GM18858 (cell line): ENCODE data around the gene CALCA.
"Not testable (repeated sequence)": the region's sequence is repeated elsewhere in the genome, so short reads cannot be mapped to it uniquely, and the experiment has no call there.

ENCODE experiments used
- ATAC-seq: cut with Tn5 transposase; IDR thresholded peaks from one replicate; pipeline ENCODE4 v1.9.1; 2021; ENCODE audit not compliant: unreplicated experiment

The CALCA gene, protein sequence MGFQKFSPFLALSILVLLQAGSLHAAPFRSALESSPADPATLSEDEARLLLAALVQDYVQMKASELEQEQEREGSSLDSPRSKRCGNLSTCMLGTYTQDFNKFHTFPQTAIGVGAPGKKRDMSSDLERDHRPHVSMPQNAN

DNA sequence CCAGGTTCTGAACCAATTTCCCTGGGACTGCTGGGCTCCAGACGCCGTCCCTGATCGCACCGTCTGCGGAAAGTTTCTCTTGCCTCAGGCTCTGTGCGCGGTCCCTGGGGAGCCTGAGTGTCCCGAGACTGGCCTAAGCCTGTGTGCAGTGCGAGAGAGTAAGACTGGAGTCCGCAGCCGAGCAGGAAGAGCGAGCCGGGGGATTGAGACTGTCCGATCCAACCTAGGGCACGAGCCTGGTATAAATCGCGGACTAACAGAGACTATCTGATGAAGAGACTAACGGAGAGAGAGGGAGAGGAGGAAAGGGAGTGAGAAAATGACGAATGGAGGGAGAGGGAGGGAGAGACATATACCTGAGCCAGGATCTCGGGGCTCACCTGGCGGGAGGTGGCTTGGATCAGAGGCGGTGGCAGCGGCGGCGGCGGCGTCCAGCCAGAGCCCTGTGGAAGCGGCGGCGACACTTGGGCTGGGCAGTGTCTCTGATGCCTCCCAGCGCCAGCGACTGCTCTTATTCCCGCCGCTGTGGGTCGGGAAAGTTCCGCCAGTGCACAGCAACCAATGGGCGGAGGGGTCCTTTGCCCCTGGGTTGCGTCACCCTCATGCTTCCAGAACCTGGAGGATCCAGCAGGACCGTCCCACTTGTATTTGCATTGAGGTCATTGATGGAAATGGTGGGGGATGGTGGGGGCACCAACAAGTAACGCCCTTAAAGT is at the start of gene CALCA:
TSS of gene CALCA (minus strand) at position 487 of the 716 bp plus-strand sequence. CDS start 1,159 bp downstream, outside the sequence.
- ATAC-seq, result no peak

DNA sequence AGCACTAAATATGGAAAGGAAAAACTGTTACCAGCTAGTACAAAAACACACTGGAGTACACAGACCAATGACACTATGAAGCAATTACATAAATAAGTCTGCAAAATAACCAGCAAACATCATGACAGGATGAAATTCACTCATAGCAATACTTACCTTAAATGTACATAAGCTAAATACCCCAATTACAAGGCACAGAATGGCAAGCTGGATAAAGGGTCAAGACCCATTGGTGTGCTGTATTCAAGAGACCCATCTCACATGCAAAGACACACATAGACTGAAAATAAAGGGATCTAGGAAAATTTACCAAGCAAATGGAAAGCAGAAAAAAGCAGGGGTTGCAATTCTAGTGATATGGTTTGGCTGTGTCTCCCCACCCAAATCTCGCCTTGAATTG is 44.0 kb upstream of the CALCA start:
- no peak for ATAC-seq

DNA sequence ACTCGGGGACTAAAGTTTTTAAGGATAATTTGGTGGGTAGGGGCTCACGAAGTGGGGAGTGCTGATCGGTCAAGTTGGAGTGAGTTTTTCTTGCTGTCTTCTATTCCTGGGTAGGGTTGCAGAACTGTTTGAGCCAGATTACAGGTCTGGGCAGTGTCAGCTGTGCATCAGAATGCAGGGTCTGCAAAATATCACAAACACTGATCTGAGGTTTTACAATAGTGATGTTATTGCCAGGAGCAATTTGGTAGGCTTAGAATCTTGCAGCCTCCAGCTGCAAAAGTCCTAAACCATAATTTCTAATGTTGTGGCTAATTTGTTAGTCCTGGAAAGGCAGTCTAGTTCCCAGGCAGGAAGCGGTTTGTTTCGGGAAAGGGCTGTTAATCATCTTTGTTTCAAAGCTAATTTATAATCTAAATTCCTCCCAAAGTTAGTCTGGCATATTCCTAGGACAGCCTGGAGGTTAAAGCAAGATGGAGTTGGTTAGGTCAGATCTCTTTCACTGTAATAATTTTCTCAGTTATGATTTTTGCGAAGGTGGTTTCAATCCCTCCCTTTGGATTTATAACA is 39.7 kb upstream of the CALCA start:
- ATAC-seq, result no peak

DNA sequence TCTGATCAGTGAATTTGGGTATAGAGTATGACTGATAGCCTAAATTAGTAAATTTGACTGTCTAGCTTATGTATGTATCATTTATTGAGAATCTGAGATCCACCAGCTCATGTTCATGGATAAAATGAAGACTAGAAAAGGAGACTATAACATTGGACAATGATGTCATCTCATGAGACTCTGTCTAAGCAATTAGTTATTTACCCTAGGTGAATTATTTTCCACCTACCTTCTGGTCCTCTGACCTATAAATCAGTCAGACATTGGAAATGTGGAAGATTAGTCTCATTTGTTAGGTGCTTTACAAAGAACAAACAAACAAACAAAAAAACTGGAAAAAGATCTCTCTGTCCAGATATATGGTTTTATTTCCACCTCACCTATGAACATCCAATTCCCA is 38.7 kb upstream of the CALCA start:
- ATAC-seq, result no peak

DNA sequence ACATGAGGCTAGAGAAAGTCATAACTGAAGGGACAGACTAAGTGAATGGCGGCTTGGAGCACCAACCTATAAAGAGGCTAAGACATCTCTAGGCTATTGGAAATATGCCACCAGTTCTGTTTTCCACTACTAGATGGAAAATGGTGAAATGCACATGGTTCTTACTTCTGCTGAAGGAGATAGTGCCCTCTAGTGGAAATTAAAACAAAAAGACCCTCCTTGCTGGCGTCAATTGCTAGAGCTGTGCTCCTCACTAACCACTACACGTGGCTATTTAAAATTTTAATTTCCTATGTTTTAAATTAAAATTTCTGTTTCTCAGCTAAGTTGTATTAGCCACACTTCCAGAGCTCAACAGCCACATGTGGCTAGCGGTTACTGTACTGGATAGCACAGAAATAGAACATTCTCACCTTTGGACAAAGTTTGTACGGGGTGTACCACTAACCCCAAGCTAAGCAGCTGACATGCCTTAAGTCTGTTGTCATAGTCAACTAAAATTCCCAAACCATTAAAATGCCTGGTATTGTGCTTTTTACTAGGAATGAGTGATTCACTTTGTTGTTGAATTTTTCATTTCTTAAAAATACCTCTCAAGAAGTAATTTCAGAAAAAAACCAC is 34.1 kb upstream of the CALCA start:
- ATAC-seq, result no peak

DNA sequence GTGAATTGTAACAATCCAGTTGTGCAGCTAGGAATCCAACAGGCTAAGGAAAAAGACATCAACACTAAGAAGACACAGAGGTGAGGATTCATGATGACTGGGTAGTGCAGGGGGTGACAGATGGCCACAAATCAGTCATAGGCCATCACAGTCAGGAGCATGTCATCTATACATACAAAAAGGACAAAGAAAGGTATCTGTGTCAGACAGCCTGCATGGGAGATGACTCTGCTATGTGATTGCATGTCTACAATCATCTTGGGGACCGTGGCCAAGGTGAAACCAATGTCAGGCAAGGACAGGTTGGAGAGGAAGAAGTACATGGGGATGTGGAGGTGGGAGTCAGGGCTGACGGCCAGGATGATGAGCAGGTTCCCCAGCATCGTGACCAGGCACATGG is 16.0 kb upstream of the CALCA start:
- not testable (repeated sequence) for ATAC-seq

DNA sequence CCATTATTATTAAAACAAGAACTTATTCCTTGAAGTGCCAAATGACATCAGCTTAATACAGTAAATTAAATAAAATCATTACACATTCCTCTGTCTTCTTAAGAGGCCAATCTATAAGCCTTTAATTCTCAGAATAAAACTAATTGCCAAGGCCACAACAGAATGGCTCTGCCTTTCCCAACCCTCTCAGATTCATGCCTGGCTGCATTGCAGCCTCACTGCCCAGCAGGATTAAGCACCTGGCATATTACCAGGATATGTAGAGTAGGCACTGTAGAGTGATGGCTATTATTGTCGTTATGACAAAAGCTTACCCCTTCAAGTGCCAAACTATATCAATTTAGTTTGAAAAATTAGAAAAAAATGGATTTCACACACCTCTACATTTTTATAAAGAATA is 9.4 kb upstream of the CALCA start:
- ATAC-seq, result no peak

DNA sequence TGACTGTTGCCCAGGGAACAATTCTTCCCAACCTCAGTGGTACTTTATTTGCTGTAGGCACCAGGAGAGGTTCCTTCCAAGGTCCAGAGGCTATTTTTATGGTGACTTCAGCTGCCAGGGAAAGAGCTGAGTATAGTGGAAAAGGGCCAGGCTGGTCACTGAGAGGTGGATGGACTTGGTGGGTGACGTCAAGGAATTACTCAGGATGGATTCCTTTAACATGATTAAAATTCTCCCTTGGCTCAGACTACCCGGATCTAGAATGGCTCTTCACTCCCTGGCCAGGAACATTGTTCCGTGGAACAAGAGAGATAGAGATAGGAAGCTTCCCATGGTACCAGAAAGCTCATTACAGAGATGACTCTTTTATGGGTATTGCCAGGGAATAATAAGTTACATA is 8.7 kb upstream of the CALCA start:
- no peak for ATAC-seq

DNA sequence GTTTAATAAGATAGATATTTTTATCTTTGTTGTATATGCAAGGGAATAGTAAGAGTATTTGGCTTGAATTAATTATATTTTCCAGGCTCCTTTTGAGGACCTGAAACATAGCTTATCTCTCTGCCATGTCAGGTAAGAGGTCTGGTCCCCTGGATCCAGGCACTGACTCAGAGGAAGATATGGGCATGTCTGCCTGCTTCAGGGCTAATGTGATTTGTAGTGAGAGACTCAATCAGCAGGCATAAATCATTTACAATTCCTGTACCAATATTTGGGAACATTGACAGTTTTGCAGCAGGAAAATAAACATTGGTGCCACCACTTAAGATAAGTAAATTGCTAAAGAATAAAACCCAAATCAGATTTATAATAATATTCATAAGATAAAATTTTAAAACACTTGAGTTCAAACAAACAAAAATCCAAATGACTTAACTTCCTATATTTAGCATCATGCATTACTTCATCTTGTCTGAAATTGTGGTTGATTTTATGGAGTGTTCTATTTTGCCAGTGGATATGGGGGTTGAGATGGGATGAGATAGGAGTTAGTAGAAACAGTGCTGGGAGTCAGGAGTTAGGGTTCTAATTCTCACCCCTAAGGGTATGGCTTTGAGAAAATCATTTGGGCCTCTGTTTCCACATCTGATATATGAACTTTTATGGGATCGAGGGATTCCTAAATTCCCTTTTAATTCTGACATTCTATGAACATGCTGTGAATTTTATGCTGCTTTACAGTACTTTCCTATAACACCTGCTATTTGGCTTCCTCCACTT is 5.1 kb upstream of the CALCA start:
- ATAC-seq, result no peak

DNA sequence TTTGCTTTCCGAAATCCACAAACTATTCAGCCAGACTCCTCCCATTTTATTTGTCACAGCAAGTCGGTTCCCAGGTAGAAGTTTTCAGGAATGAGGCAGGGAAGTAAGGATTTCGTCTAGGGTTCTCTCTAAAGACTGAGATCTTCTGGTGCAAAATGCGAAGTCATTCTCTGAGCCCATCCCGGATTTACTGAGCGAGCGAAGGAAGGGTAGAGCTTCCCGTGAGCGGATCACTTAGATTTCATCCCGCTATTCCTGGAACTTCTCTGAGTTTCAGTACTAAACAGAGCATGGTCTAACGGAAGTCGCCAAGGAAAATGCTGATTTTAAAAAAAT is 3.1 kb upstream of the CALCA start:
- ATAC-seq, result no peak

DNA sequence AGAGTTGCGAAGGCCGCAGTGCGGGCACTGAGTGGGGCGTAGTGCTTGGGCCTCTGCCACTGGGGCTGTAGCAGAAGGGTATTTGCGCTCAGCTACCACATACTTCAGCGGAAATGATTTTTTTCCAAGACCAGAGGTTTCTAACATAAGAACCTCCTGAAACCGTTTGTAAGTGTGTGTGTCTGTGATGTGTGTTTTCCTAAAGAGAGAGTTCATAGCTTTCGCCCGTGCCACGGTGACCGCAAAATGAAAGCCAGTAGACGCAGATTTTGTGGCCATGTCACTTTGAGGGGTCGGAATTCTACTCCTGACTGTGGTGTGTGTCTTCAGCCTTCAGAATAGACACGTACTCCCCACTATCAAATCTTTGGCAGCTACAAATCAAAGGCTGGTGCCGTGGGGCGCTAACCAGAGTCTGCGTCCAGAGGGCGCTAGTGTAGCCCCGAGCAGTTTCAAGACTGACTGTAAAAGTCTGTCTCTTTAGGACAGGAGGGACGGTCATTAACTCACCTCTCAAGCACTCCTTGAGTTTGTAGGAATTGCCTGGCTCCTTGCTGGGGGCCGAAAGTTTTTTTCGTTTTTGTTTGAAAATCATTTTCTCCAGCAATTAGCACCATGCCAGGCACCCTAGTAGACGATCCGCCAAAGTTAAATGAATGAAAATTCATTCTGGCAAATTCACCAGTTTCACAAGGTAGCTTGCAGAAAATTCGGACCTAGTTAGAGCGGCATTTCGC is 2.5 kb upstream of the CALCA start:
- peak; percentile 52 for ATAC-seq

DNA sequence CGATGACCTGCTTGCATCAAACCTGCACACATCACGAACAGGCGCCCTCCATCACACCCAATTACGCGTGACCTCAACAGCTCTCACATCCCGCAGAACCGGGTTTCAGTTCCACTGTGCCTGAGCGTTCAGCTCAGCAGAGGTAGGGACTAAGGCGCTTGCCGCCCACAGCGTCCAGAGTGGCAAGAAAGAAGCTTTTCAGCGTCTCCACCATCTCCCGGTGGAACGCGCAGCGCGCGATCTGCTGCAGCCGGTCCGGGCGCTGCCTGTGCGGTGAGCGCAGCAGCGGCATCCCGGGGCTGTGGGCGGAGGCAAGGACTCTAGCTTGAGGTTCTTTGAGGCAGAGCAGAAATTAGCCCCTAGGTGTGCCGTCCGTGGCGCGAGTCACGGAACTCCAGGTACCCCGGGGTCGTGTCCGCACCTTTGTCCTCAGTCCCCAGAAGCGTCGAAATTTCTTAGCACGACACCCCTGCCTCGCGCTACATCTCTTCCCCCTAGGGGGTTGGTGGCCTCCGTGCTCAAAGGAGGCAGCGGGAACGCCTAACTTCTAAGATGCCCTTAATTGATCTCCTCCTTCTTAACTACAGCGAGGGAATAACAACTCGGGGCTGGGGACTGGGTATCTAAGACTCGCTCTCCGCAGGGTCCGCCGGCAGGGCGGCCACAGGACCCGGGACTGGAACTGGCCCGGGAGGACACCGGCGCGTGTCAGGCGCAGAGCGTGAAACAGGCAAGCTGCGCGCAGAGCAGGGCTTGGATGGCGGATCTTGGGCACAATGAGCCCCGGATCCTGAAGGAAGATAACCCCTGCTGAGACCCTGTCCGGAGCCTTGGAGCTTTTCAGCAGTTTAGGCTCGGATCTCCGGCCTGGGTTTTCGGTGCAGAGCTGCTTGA is 1.7 kb upstream of the CALCA start:
- ATAC-seq, result peak; percentile 48

DNA sequence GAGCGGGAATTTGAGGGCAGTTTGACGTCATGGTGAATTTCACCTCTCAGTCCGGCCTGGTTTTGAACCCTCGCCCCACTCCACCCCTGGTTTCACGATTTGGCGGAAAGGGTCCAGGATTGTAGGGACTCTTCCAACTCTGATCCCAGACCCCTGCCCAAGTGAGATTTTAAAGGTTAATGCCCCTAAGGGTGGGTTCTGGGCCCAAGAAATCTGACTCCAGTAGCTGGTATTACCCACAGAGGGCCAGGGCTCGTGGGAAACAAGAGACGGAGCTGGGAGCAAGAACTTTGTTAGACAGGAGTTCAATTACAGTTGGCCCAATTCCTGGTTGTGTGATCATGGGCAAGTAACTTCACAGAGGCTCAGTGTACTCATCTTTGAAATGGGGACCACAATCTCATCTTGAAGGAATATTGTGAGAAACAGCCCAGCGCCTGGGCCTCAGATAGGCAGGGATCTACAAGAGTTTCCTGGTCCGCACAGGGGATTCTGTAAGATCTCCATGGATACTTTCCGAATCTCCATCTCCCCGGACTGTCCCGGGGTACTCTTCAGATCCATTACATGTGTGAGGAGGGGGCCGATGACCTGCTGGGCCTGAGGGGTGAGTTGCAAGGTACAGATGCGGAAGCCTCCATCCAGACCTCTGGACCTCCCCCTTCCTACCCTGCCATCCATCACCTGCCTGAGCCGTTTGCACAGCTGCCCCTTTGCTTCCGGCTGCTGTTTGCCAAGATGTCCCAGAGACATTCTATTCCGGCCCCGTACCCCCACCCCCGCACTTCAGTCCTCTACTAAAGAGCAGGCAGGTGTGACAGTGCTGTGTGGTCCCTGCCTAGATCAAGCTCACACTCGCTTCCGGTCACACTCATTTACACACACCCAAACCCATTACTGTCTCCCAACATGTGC is 687 bp upstream of the CALCA start:
- ATAC-seq, result no peak

DNA sequence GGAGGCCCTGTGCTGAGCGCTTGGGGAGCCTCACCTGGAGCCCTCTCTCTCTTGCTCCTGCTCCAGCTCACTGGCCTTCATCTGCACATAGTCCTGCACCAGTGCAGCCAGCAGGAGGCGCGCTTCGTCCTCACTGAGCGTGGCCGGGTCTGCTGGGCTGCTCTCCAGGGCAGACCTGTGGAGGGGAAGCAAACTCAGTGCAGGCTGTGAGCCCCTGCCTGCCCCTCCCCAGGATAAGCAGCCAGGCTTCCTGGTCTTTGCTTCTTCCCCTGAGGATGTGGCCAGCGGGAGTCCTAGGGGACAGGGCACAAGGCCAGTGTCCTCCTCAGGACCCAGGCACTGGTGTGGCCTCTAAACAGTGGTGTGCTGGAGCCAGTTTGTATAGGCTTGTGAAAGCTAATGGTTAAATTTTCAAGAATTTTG is 2.2 kb downstream of the CALCA start:
- no peak for ATAC-seq

DNA sequence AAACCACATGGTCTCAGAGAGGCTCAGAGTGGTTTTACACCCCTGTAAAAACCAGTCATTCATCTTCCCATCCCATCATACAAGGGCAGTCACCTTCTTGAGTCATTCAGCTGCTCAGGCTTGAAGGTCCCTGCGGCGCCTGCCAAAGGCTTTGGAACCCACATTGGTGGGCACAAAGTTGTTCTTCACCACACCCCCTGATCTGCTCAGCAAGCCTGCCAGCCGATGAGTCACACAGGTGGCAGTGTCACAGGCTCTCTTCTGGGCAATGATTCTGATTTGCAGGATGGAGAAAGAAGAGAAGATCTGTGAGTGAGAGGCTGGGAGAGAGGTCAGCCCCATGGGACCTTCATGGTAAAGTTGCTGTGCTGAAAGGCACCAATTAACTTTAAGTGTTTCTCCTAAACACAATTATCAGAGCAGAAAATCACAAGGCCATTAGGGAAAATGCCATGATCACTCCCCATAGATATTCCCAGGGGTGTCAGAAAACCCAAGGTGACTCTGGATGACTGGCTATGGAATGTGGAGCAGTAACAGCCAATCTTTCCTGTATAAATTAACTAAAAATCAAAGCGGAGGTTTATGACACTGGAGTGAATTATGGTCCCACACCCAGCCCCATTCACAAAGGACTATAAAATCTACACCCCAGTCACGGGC is 4.4 kb downstream of the CALCA start:
- no peak for ATAC-seq

DNA sequence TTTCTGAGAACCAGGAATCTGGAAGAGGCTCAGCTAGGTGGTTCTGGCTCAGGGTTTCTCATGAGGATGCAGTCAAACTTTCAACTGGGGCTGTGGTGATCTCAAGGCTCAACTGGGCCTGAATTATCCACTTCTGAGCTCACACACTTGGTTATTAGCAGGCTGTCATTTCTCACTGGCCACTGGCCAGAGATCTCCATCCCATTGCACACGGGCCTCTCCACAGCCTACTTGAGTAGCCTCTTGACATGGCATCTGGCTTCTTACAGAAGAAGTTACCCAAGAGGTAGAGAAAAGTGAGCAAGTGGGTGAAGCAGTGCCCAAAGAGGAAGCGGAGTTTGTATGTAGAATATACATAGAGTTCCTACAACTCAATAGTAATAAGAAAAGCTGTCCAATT is 16.0 kb downstream of the CALCA start:
- no peak for ATAC-seq

DNA sequence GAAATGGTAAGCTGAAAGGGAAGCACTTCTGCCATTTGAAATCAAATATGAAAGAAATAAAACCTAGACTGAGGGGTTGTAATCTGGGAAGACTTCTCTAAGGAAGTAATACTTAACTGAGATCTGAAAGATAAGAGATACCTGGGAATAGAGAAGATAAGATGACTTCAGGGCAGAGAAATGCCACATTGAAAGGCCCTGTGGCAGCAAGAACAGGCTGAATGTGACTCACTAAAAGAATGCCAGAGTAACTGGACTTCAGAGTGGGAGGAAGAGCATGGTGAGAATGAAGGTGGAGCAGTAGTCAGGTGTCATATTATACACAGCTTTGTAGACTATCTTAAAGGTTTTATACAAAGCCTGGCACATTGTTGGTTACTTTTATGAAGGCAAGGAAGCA is 17.6 kb downstream of the CALCA start:
- no peak for ATAC-seq

DNA sequence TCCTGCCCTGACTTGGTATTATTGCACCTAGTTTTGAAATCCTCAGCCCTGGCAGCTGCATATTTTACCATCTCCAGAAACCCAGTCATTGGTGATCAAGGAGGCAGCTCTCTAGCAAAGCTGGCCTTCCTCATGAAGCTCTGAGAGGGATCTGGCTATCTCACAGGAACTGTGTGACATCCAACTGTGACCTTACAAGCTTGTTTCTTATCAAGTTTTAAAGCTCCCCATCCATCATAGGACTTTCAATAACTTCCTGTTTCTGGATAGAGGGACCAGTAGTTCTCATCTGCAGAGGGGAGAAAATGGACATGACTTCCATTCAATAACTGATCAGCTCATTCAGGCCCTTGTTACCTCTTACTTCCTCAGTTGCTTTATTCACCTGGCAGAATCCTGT is 18.2 kb downstream of the CALCA start:
- ATAC-seq, result no peak
